Liver (tissue), 3 donors: ENCODE results near the gene TRA2A.

Source experiments
- CTCF ChIP-seq: fragments of 150-350 bp; IDR thresholded peaks from 2 replicates; pipeline ENCODE4 v1.5.1; 2017; ENCODE audit warnings: improper control_type of control experiment, low read depth, low read length; ENCODE audit not compliant: missing input control
- EGR1 ChIP-seq, 2 donors: IDR thresholded peaks; 2 replicates each; pipeline ENCODE4 v1.6.1; 2016 to 2018; ENCODE audit warnings: antibody characterized with exemption in 2 of 2, low read depth in 2 of 2
- SP1 ChIP-seq: IDR thresholded peaks from 2 replicates; pipeline ENCODE4 v1.6.1; 2018; ENCODE audit warnings: antibody characterized with exemption, mild to moderate bottlenecking
- YY1 ChIP-seq: IDR thresholded peaks from 2 replicates; pipeline ENCODE4 v1.6.1; 2016; ENCODE audit warnings: antibody characterized with exemption, mild to moderate bottlenecking
- TF ChIP-seq, protein P1 (sequence below): IDR thresholded peaks from 2 replicates; pipeline ENCODE4 v1.6.1; 2016; ENCODE audit warnings: antibody characterized with exemption, mild to moderate bottlenecking
- donor health status: healthy.
- donor health status: healthy.

DNA sequence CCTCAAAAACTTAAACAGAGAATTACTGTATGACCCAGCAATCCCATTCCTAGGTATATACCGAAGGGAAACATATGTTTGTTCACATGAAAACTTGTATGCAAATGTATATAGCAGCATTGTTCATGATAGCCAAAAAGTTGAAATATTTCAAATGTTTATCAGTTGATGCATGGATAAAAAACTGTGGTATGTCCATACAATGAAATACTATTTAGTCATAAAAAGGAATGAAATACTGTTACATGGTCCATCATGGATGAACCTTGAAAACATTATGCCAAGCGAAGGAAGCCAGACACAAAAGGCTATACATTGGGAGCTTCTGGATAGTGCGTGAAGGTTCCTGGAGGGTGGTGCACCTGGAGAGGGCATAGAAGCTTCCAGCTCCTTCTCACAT, 11.0 kb upstream of the TRA2A start:
- TF ChIP-seq CTCF: no peak
- TF ChIP-seq, protein P1, sequence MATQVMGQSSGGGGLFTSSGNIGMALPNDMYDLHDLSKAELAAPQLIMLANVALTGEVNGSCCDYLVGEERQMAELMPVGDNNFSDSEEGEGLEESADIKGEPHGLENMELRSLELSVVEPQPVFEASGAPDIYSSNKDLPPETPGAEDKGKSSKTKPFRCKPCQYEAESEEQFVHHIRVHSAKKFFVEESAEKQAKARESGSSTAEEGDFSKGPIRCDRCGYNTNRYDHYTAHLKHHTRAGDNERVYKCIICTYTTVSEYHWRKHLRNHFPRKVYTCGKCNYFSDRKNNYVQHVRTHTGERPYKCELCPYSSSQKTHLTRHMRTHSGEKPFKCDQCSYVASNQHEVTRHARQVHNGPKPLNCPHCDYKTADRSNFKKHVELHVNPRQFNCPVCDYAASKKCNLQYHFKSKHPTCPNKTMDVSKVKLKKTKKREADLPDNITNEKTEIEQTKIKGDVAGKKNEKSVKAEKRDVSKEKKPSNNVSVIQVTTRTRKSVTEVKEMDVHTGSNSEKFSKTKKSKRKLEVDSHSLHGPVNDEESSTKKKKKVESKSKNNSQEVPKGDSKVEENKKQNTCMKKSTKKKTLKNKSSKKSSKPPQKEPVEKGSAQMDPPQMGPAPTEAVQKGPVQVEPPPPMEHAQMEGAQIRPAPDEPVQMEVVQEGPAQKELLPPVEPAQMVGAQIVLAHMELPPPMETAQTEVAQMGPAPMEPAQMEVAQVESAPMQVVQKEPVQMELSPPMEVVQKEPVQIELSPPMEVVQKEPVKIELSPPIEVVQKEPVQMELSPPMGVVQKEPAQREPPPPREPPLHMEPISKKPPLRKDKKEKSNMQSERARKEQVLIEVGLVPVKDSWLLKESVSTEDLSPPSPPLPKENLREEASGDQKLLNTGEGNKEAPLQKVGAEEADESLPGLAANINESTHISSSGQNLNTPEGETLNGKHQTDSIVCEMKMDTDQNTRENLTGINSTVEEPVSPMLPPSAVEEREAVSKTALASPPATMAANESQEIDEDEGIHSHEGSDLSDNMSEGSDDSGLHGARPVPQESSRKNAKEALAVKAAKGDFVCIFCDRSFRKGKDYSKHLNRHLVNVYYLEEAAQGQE: no peak
- TF ChIP-seq EGR1 (IDR thresholded peaks at IDR 0.05; ENCODE audit: low read depth in 2 of 2): no peak
- TF ChIP-seq YY1: no peak
- TF ChIP-seq SP1: no peak
